Fibroblast of skin of right quadriceps (primary cell): Measurements from ENCODE around the gene ZNF546.
A peak's percentile ranks its signal among the peaks of the same experiment; 100 is the strongest.
"Not testable (repeated sequence)": the region's sequence is repeated elsewhere in the genome, so short reads cannot be mapped to it uniquely, and the experiment has no call there.

Experiments
- DNase-seq: peaks from one replicate; pipeline ENCODE4 v3.0.0-alpha.2; 2013

Gene ZNF546

GRCh38 chr19:39996811-39997637, at the start of gene ZNF546:
ZNF546 (plus strand) TSS chr19:39997060; CDS start chr19:39998327, 1,267 bp downstream.
- peak; percentile 86 for DNase-seq

GRCh38 chr19:39949026-39949747, 47.7 kb upstream of the ZNF546 start:
- no peak for DNase-seq

- no peak for DNase-seq
Measured at GRCh38 chr19:39951065-39951650, 45.7 kb upstream of the ZNF546 start.

GRCh38 chr19:39951686-39952085, 45.2 kb upstream of the ZNF546 start:
- peak; percentile 20 for DNase-seq

- DNase-seq, result no peak
Measured at GRCh38 chr19:39953915-39954314, 42.9 kb upstream of the ZNF546 start.

- not testable (repeated sequence) for DNase-seq
Measured at GRCh38 chr19:39957886-39958285, 39.0 kb upstream of the ZNF546 start.

GRCh38 chr19:39958942-39959341, 37.9 kb upstream of the ZNF546 start:
- DNase-seq, result not testable (repeated sequence)

GRCh38 chr19:39959407-39959806, 37.5 kb upstream of the ZNF546 start:
- DNase-seq, result not testable (repeated sequence)

- no peak for DNase-seq
Measured at GRCh38 chr19:39963898-39964297, 33.0 kb upstream of the ZNF546 start.

- DNase-seq, result no peak
Measured at GRCh38 chr19:39966617-39967016, 30.2 kb upstream of the ZNF546 start.

GRCh38 chr19:39967561-39967960, 29.3 kb upstream of the ZNF546 start:
- DNase-seq, result no peak

GRCh38 chr19:39968789-39969188, 28.1 kb upstream of the ZNF546 start:
- no peak for DNase-seq

- no peak for DNase-seq
Measured at GRCh38 chr19:39969266-39969665, 27.6 kb upstream of the ZNF546 start.

GRCh38 chr19:39969681-39970424, 27.0 kb upstream of the ZNF546 start:
- no peak for DNase-seq

GRCh38 chr19:39970425-39970674, 26.5 kb upstream of the ZNF546 start:
- DNase-seq, result no peak

- peak; percentile 98 for DNase-seq
Measured at GRCh38 chr19:39970675-39971379, 26.0 kb upstream of the ZNF546 start, which contains the start of gene PSMC4. PSMC4 (plus strand) TSS chr19:39971165; CDS start chr19:39971203, 38 bp downstream.

GRCh38 chr19:39971380-39972035, 25.4 kb upstream of the ZNF546 start:
- DNase-seq, result no peak

- no peak for DNase-seq
Measured at GRCh38 chr19:39974377-39975155, 22.3 kb upstream of the ZNF546 start.

- no peak for DNase-seq
Measured at GRCh38 chr19:39982883-39983282, 14.0 kb upstream of the ZNF546 start.

- no peak for DNase-seq
Measured at GRCh38 chr19:39983695-39984300, 13.1 kb upstream of the ZNF546 start.

- no peak for DNase-seq
Measured at GRCh38 chr19:39986643-39987042, 10.2 kb upstream of the ZNF546 start.
